Lower lobe of right lung (tissue), 2 donors: Measurements from ENCODE around the gene FOXK1. TPM values are rescaled to one million over a fixed set of nuclear protein-coding genes. Genes with fewer than 3 reads are reported as not detected.

ENCODE experiments used
- ATAC-seq, 2 donors: fragments of 200-7000 bp; cut with Tn5 transposase; one replicate each; pipeline ENCODE4 v1.9.1; 2020 to 2022; ENCODE audit warnings: mild to moderate bottlenecking in 2 of 2, moderate library complexity in 2 of 2
- DNase-seq: peaks from one replicate; pipeline ENCODE4 v3.0.0-alpha.2; 2020
- H3K27ac ChIP-seq: fragments of 200-600 bp; one replicate; pipeline ENCODE4 v1.8.0; 2022
- H3K27me3 ChIP-seq: fragments of 200-600 bp; one replicate; pipeline ENCODE4 v1.8.0; 2022; ENCODE audit warnings: low read depth
- H3K36me3 ChIP-seq: fragments of 200-600 bp; one replicate; pipeline ENCODE4 v1.8.0; 2022; ENCODE audit warnings: mild to moderate bottlenecking
- H3K4me1 ChIP-seq: fragments of 200-600 bp; one replicate; pipeline ENCODE4 v1.8.0; 2022
- H3K4me3 ChIP-seq: fragments of 200-600 bp; one replicate; pipeline ENCODE4 v1.8.0; 2022; ENCODE audit warnings: mild to moderate bottlenecking
- H3K9me3 ChIP-seq: fragments of 200-600 bp; one replicate; pipeline ENCODE4 v1.8.0; 2022
- intact Hi-C: fragments of 100-400 bp; cut with DNase I; formaldehyde crosslinking; loops from one replicate; pipeline ENCODE4 v1.11.0; 2022
- total RNA-seq: library from RNA; stranded (reverse); fragmentation: NEBNext Ultra II Directional; extraction: Animal tissue kit (Norgen Biotek cat#: 25700); gene quantifications from one replicate; pipeline ENCODE4 v1.2.1, GENCODE V29; 2021
- TF ChIP-seq, protein P1 (sequence below): fragments of 200-600 bp; IDR thresholded peaks from one replicate; pipeline ENCODE4 v1.8.0; 2022; ENCODE audit warnings: antibody characterized with exemption, mild to moderate bottlenecking
- donor health status: DM: no; HTN: yes; CAD: no; lungs with severe emphysema.

The FOXK1 gene
- total RNA-seq, 1 donor from 2014 or later = 28.8 TPM

DNA sequence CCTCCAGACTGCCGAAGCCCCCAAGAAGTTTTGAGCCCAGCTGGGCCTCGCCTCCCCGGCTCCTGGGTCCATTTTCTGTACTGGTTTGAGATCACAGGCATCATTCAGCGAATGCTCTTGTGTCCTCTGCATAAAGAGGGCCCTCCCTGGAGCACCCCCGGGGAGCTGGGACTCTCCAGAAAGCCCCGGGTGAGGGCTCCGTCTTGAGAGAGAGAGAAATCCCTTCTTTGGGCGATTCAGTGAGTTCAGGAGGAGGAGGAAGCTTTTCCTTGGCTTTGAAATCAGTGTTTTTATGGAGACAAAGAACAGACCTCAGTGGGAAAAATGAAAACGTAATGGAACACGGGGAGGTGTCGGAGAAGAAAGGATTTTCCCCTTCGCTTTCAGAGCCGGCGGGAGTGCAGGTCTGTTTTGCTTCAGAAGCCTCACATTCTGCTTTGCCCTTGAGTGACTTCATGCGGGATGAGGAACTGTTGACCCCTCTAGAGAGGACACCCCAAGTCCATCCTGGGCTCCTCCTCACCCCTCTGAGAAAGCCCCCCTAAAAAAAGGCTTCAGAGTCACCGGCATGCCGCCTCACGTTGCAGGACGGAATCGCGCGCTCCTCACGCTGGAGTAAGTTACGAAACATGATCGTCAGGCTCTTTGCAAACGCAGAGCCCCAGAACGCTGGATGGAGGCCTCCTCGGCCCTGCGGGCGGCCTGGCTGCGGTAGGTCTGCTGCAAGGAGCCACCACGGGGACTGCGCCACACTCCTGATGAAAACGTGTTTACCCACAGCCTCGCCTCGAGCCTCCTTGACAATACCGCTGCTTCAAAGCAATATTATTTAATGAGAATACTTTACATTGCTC, 84.8 kb downstream of the FOXK1 start:
- Histone ChIP-seq H3K4me1 (no peaks in the 10 kb centered on the region), H3K27me3 (no peaks in the 10 kb centered on the region), H3K9me3 (no peaks in the 10 kb centered on the region), H3K4me3 (no peak overlapping the region), H3K27ac (no peak overlapping the region), H3K36me3 (peaks cover 56% of the 10 kb centered on the region)
- DNase-seq = no peak
- TF ChIP-seq, protein P1, sequence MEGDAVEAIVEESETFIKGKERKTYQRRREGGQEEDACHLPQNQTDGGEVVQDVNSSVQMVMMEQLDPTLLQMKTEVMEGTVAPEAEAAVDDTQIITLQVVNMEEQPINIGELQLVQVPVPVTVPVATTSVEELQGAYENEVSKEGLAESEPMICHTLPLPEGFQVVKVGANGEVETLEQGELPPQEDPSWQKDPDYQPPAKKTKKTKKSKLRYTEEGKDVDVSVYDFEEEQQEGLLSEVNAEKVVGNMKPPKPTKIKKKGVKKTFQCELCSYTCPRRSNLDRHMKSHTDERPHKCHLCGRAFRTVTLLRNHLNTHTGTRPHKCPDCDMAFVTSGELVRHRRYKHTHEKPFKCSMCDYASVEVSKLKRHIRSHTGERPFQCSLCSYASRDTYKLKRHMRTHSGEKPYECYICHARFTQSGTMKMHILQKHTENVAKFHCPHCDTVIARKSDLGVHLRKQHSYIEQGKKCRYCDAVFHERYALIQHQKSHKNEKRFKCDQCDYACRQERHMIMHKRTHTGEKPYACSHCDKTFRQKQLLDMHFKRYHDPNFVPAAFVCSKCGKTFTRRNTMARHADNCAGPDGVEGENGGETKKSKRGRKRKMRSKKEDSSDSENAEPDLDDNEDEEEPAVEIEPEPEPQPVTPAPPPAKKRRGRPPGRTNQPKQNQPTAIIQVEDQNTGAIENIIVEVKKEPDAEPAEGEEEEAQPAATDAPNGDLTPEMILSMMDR = no peak
- ATAC-seq = no peak
- intact Hi-C loops = no loop called here

- ATAC-seq = no peak
- Histone ChIP-seq H3K27me3 (no peaks in the 10 kb centered on the region), H3K4me1 (peaks cover under 1% of the 10 kb centered on the region), H3K9me3 (no peaks in the 10 kb centered on the region), H3K4me3 (no peak overlapping the region), H3K36me3 (peaks cover 36% of the 10 kb centered on the region), H3K27ac (no peak overlapping the region)
- intact Hi-C loops = no loop called here
- TF ChIP-seq, protein P1 = no peak
- DNase-seq = no peak
Measured at GRCh38 chr7:4768597-4769569, 86.8 kb downstream of the FOXK1 start.

DNA sequence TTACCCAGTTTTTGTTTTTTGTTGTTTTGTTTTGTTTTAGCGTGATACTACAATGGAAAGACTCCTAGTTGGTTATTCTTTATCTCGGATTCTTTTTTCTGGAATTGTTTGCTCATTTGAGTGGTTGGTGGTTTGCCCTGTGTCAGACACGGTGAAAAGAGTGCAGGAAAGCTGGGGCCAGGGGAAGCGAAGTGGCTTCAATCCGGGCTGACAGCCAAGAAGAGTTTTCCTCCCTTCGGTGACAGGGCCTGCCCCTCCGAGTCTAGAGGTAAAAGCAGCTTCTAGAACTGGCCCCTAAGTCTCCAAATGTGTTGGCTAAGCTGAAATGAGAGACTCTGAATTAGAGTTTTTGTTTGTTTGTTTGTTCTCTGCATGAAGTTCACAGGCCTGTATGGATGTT, 87.7 kb downstream of the FOXK1 start:
- H3K4me1 ChIP-seq = peaks cover 9% of the 10 kb centered on the region
- H3K4me3 ChIP-seq = no peak overlapping the region
- ATAC-seq (peak in 1 of 2 donors; percentile 60), DNase-seq (no peak)
- peaks cover 27% of the 10 kb centered on the region for H3K36me3 ChIP-seq
- no peaks in the 10 kb centered on the region for H3K9me3 ChIP-seq
- intact Hi-C loops = no loop called here
- H3K27me3 ChIP-seq = no peaks in the 10 kb centered on the region
- TF ChIP-seq, protein P1 = no peak
- no peak overlapping the region for H3K27ac ChIP-seq

DNA sequence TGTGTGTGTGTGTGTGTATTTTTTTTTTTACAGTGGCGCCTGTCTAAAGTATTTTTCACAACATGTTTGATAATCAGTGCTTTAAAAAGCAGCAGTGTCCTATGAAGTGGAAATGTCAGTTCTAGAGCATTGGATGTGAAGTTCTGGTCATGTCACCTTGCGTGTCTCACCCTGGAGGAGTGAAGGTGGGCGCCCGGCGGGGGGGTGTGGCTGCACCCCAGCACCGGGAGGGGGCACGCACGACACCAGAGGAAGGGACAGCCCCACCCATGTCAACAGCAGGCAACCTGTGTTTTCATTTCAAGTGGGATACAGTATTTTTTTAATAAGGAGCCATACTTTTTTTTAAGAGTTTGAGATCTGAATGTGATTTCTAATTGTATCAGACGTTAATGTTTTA, 88.8 kb downstream of the FOXK1 start:
- DNase-seq = no peak

GRCh38 chr7:4771737-4772136, 89.6 kb downstream of the FOXK1 start:
- H3K27ac ChIP-seq = no peak overlapping the region
- no peak overlapping the region for H3K4me3 ChIP-seq
- intact Hi-C loops = no loop called here
- TF ChIP-seq, protein P1 = no peak
- H3K9me3 ChIP-seq = no peaks in the 10 kb centered on the region
- ATAC-seq = no peak
- no peaks in the 10 kb centered on the region for H3K27me3 ChIP-seq
- no peak for DNase-seq
- peaks cover 11% of the 10 kb centered on the region for H3K36me3 ChIP-seq
- peaks cover 16% of the 10 kb centered on the region for H3K4me1 ChIP-seq

More for the DNA sequence above, 88.8 kb downstream of the FOXK1 start:
- TF ChIP-seq, protein P1 = no peak
- intact Hi-C loops = no loop called here
- peaks cover 18% of the 10 kb centered on the region for H3K36me3 ChIP-seq
- H3K9me3 ChIP-seq = no peaks in the 10 kb centered on the region
- H3K4me3 ChIP-seq = no peak overlapping the region
- no peak for ATAC-seq
- H3K4me1 ChIP-seq = peaks cover 9% of the 10 kb centered on the region
- H3K27me3 ChIP-seq = no peaks in the 10 kb centered on the region
- no peak overlapping the region for H3K27ac ChIP-seq
